HG02973 (cell line): Measurements from ENCODE around the gene HOXC5.

ENCODE experiments used
- ATAC-seq: cut with Tn5 transposase; IDR thresholded peaks from one replicate; pipeline ENCODE4 v1.9.1; 2021; ENCODE audit warnings: moderate library complexity; ENCODE audit not compliant: unreplicated experiment

HOXC5 gene

DNA sequence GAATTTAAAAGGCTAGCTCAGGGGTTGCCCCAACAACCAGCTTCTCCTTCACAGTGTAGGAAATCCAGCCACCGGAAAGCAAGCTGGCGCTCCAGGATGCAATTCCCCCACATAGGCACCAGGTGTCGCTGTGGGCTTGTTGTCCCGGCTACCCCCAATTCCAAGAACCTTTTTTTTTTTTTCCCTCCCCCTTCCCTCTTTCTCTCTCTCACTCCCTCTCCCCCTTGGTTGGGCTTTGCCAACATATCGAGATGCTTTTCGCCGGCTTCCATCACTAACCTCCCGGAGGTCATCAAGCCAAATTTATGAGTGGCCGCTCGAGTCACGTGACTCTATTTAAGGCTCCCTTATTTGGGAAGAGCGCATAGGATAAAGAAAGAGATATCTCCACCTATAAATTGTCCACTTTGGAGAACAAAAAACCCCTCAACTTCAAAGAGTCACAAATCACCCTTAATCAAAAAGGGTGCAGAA lies at the start of gene HOXC5:
HOXC5 (plus strand) TSS at position 424 of the 474 bp plus-strand sequence. CDS start 73 bp downstream, outside the sequence.
- no peak for ATAC-seq

DNA sequence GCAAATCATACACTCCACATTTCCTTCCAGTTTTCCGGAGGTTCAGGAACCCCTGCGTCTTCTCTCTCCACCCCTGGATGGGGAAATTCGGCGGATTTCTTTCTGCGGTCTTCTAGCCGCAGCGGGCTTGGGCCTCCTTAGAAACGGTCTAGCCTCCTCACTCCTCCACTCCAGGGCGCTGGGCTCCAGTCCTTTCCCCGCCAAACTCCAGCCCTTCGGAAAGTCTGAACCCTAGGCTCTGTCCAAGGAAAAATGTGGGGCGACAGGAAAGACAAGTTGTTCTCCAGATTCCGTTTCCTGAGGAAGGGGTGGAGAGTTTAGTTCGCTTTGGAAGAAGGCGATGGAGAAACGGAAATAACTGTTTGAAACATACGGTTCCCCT lies 49.3 kb upstream of the HOXC5 start:
- no peak for ATAC-seq

DNA sequence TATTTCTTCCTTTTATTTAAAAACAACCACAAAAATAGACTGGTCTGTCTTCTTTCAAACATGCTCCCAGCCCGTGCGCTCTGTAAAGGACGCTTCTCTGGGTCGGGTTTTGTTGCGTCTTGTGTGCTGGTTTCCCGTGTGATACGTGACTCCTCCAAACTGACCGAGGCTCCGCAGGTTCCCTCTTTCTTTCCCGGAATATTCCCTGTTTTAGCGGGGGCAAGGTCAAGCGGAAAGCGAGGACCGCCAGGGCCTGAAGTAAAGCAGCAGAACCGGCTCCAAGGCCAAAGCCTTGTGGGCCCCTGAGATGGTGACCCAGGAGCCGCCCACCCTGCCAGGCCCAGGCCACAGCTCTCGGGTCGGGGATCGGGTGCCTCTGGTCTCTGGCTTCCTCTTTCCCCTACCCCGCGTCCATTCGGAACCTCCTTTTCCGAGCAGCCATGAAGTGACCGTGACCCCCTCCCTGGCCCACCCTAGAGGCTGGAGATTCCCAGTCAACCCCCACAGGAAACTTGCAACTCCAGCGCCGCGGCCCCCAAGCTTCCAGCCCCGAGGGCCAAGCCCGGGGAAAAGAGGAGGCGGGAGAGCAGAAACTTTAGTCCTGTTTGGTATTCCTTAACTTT lies 48.8 kb upstream of the HOXC5 start:
- ATAC-seq: no peak

DNA sequence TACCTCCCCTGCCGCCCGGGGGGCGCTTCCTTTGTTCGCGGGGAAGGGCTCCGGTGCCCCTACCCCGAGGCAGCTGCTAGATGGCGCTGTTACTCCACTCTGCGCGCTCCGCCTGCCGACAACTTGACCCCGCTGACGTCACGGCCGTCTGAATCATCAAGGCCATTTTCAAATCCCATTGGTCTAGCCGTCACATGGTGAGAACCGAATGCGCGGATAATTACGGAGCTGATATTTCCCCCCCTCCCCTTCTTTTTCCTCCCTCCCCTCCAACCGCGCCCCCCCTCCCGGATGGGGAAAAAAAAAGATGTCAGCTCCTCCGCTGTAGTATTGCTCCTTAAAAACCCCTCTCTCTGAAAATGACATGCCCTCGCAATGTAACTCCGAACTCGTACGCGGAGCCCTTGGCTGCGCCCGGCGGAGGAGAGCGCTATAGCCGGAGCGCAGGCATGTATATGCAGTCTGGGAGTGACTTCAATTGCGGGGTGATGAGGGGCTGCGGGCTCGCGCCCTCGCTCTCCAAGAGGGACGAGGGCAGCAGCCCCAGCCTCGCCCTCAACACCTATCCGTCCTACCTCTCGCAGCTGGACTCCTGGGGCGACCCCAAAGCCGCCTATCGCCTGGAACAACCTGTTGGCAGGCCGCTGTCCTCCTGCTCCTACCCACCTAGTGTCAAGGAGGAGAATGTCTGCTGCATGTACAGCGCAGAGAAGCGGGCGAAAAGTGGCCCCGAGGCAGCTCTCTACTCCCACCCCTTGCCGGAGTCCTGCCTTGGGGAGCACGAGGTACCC lies 47.8 kb upstream of the HOXC5 start, which contains the start of gene HOXC10:
HOXC10 (plus strand) TSS at position 246 of the 791 bp plus-strand sequence; CDS start at position 360, 114 bp downstream.
- no peak for ATAC-seq

DNA sequence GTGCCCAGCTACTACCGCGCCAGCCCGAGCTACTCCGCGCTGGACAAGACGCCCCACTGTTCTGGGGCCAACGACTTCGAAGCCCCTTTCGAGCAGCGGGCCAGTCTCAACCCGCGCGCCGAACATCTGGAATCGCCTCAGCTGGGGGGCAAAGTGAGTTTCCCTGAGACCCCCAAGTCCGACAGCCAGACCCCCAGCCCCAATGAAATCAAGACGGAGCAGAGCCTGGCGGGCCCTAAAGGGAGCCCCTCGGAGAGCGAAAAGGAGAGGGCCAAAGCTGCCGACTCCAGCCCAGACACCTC lies 47.2 kb upstream of the HOXC5 start:
- no peak for ATAC-seq

DNA sequence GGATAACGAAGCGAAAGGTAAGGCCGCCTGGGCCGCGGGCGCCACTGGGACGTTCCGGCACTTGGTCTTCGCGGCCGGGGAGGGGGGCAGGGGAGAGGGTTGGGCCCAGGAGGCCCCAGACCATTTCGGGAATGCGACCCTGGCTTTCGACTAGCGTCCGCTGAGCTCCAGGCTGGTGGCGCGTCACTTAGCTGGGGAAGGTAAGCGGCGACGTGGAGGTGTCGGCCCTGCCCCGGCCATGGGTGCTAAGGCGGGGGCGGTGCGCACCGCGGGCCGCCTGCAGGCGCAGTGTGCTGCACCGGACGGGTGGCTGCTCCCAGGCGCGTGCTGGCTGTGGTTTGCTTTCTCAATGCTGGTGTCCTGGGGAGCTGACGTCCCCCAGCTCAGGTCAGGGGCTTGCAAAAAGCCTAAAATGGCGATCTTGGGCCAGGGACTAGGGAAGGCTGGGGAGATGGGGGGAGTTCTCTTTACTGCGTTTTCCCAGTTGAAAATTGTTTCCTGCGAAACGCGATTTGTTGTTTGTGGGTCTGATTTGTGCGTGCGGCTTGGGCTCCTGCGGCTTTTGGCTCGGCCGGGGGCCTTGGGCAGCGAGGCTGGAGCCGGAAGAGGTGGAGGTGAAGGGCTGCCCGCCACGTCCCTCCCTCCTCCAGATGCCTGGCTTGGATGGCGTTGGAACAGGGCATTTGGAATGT lies 46.7 kb upstream of the HOXC5 start:
- no peak for ATAC-seq

DNA sequence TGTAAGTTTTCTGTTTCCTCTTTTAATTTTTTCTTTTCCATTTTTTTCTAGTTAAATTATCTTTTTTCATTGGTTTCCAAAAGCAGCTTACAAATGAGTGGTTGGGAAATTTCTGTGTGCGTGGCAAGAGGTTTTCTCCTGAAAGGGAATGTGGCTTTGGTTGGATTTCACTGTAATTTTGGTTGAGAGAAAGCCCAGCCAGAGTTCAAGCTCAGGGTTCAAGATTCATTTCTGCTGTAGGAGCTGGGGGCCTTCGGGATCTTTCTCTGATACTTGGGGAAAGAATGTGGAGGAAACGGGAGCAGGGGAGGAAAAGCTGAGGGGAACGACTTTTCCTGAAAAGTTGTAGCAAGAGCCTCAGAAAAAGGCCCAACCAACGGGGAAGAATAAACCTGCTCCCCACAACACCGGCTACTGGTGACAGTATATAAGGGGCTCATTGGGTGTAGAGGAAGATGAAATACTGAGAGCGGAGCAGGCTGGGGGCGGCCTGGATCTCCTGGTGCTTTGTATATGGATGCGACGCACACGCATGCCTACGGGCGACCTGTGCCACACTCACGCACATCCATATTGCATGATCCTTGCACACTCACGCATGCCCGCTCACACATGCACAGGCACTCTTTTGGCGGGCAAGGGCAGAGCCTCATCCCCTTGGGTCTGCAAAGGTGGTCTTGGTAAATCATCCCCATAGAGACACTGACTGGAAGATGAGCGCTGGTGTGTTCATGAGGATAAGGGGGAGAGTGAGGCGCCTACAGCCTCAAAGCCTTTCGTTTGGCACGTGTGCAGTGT lies 46.0 kb upstream of the HOXC5 start:
- no peak for ATAC-seq

DNA sequence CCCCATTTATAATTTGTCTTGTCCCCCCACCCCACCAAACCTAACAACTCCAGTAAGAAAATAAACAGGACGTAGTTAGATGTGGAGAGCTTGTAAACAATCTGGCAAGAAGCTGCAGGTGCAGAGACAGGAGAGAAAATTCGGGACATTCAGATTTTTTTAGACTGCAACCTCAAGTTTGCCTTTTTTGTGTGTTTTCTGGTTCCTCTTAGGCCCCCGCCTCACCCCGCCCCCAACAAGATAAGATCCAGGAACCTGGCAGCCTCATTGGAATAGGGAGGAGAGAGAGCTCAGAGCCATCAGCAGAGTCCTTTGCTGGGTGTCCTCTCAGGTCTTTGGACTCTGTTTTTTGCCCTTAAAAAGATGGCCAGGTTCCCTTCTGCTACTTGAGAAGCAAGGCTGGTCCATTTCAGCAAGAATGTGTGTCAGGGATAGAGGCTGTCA lies 45.0 kb upstream of the HOXC5 start:
- no peak for ATAC-seq

DNA sequence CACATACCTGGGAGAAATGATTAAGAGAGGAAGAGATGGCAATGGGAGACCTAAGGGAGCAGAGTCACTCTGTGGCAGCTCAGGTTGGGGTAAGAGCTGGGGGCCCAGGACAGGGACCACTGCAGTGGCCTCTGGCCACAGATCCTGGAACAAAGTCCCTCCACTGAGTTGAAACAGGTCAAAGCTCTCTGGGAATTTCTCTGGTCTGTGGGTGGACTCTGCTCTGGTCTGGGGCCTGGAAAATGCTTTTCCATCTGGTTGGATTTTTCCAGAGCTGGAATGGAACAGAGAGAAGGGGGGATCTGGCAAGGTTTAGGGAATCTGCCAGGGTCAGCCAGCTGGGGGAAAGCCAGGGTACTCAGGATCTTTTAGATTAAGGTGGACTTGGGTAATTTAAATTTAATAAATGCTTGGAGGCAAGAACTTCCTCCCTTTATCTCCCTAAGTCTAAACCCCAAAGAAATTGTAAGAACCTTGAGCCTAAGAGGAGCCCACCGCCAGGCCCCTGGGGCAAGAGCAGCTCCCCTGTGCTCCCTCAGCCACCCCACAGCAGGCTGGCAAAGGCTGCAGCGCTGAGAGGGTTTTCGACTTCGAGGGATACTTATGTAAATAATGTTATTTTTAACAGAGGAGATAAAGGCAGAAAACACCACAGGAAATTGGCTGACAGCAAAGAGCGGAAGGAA lies 44.2 kb upstream of the HOXC5 start:
- ATAC-seq: no peak

DNA sequence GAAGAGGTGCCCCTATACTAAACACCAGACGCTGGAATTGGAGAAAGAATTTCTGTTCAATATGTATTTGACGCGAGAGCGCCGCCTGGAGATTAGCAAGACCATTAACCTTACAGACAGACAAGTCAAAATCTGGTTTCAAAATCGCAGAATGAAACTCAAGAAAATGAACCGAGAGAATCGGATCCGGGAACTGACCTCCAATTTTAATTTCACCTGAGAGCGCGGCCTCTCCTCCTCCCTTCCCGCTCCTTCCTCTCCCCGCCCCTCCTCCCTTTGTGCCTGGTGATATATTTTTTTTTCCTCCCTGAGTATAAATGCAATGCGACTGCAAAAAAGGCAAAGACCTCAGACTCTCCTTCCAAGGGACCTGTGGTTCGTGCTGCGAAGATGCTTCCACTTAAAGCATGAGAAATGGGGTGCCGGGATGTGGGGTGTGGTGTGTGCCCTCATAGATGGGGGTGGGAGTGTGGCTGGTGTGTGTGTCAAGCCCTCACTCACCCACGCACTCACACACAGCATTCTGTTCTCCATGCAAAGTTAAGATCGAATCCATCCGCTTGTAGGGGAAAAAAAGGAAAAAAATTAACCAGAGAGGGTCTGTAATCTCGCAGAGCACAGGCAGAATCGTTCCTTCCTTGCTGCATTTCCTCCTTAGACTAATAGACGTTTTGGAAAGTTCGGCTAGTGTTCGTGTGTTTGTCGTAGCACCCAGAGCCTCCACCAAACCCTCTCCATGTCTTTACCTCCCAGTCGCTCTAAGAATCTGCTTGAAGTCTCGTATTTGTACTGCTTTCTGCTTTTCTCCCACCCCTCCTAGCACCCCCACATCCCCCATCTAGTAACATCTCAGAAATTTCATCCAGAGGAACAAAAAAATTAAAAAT lies 43.4 kb upstream of the HOXC5 start:
- no peak for ATAC-seq

DNA sequence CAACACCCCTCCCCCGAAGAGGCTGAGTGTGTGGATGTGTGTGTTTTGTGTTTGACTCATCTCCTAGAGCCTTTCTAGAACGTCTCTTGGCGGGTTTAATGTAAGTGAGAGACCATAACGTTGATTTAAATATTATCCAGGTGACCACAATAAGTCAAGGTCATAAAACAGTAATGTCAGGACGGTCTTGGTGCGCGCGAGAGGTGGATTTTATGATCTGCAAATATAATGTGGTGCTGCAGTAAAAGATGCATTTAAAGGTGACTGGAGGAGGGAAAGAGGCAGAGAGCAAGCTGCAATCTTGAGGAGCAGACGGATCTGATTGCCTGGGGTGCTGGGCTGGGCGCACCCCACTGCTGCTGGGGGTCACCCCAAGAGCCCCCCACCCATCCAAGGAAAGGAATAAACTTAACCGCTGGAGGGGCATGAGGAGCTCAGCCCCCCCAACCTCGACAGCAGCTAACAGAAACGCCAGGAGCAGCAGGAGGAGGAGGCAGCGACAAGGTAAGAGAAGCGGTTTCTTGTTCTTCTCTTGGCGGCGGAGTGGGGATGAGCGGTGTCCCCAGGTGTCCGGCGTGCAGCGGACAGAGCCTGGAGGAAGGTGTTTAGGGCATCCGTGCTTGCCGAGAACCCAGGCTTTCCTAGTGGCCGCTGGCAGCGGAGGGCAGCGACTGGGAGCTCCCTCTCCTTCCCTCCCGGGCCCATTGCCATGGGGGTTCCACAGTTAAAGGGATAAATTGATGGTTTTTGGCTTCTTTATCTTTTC lies 42.4 kb upstream of the HOXC5 start:
- ATAC-seq: no peak

DNA sequence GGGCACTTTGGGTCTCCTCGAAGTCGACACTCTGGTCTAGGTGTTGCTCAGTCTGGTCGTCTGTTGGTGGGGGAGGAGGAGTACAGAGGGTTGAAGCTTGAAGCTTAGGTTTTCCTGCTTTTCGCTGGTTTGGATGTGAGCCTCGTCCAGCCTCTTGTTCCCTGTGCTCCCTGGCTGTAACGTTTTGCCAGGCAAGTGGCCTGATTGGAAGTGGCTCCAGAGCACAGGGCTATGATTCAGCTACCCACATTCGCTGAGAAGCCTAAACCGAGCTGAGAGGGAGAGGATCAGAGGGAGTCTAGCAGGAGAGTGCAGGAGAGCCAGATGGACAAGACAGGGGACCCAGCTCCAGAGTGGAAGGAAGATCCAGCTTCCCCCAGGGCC lies 41.8 kb upstream of the HOXC5 start:
- no peak for ATAC-seq

DNA sequence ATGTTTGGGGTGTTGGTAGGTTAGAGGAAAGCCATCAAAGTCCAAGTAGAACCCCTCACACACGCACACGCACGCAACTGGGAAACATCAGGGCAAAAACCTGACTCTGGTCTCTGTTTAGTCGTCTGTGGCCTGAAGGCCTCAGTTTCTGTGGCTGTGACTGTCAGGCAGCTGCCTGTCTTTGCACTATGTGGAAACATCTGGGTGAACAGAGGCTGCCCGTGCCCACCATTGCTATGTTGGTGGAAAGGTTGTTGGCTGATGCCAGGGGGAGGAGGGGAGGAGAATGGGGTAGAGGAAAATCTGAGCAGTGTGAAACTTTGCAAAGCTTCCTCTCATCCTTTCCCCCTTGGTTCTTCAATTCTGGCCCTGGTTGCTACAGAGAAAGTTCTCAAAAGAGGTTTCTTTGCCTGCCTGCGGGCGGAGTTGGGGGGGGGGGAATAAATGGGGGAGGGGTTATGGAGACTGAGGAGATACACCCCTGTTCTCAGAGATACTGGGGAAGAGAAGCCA lies 40.4 kb upstream of the HOXC5 start:
- no peak for ATAC-seq

DNA sequence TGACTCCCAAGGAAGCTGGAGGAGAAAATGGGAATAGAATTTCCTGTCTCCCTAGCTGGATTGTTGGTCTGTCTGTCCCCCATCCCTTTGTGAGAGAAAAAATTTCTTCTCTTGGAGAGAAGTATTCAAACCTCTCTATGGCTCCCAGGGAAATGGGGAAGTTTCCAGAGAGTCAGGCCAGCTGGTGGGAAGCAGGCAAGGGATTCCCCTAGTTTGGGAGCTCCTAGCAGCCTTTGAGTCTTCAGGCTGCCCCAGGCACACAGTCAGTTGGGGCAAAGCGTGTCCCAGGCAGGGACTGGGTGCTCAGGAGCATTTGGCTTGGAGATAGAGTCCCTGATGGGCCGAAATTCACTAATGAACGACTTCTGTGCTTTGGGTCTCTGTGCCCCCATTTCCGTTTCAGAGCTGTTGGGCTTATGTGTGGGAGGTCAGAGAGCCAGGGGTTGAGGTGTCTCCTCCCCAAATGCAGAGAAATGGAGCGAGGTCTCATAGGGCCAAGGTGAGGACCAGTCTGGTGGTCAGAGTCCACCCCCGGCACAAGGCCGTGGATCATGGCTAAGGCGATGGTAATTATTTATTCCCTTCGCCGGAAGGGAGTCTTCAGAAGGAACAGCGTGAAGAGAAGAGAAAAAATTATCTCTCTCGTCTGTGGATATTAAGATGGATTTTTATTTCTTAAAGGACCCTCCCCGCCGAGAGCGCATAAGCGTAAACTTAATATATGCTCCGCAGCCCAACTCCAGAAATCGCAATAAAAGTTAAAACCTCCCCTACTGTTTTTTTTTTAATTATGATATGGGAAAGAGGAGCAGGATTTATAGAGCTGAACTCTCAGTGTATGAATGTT lies 39.5 kb upstream of the HOXC5 start:
- ATAC-seq: no peak

DNA sequence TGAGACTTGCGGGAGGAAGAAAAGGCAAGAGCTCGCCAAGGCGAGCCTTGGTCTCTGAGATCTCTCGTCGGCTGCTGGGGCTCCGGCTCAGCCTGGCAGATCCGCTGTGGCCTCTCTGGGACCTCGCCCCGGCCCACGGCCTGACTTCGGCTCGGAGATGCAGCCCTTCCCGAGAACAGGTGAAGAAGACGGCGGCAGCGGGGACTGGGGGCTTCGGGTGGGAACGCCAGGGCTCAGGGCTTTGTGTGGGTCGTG lies 38.9 kb upstream of the HOXC5 start:
- ATAC-seq: no peak

DNA sequence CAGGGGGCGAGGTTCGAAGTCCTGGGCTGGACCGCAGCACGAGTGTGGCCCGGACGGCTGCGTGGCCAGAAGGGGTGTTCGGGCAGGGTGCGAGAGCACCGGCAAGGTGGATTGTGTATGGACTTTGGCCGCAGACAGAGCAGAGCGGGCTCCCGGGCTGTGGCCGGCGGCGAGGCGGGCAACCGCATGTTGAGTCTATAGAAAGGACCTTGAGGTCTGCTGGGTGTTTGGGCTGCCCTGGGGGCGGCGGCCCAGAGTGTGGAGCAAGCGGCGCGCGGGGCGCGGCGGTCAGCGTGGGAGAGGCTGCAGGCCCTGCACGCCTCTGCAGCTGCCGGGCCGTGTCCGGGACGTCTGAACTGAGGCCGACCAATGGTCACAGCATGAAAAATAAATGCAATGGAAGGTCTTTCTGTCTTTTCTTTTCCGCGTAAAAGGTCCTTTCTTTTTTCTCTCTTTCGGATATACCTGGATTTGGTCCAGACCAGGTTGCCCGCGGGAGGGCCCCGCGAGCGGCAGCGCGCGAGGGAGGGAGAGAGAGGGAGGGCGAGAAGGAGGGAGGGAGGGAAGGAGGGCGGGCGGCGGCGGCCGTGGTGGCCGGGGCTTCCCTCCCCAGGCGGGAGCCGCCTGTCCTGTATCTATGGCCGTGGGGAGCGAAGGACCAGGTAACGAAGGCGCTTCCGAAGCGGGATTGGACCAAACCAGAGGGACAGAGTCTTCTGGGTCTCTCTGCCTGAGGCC lies 38.4 kb upstream of the HOXC5 start:
- no peak for ATAC-seq

DNA sequence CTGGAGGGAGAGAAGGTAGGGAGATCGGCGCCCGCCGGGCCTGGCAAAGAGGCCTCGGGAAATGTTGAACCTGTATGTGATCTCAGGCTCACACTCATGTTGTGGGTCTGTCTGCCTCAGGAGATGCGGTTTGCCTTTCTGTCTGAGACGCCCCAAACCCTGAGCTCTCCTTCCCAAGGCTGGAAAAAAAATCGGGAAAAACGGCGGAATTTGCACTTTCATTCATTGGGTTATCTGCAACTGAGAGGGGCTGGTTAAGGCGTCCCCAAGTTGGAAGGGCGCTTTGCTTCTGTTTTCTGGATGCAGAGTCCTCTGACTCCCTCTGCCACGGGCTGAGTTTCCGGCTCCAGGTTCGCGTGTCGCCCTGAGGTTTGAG lies 37.9 kb upstream of the HOXC5 start:
- no peak for ATAC-seq
